SKM-1 (cell line): ENCODE measurements around the gene CFAP58.

Experiments
- DNase-seq: peaks from one replicate; lab custom pipeline; 2025; ENCODE audit not compliant: unreplicated experiment; lab: John Stamatoyannopoulos, UW

CFAP58 gene, protein sequence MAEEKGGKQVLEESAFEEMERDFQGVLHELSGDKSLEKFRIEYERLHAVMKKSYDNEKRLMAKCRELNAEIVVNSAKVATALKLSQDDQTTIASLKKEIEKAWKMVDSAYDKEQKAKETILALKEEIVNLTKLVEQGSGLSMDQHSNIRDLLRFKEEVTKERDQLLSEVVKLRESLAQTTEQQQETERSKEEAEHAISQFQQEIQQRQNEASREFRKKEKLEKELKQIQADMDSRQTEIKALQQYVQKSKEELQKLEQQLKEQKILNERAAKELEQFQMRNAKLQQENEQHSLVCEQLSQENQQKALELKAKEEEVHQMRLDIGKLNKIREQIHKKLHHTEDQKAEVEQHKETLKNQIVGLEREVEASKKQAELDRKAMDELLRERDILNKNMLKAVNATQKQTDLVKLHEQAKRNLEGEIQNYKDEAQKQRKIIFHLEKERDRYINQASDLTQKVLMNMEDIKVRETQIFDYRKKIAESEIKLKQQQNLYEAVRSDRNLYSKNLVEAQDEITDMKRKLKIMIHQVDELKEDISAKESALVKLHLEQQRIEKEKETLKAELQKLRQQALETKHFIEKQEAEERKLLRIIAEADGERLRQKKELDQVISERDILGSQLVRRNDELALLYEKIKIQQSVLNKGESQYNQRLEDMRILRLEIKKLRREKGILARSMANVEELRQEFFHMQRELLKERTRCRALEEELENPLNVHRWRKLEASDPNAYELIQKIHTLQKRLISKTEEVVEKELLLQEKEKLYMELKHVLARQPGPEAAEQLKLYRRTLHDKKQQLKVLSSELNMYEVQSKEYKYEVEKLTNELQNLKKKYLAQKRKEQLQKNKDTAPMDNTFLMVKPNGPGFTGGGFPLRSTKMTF

DNA sequence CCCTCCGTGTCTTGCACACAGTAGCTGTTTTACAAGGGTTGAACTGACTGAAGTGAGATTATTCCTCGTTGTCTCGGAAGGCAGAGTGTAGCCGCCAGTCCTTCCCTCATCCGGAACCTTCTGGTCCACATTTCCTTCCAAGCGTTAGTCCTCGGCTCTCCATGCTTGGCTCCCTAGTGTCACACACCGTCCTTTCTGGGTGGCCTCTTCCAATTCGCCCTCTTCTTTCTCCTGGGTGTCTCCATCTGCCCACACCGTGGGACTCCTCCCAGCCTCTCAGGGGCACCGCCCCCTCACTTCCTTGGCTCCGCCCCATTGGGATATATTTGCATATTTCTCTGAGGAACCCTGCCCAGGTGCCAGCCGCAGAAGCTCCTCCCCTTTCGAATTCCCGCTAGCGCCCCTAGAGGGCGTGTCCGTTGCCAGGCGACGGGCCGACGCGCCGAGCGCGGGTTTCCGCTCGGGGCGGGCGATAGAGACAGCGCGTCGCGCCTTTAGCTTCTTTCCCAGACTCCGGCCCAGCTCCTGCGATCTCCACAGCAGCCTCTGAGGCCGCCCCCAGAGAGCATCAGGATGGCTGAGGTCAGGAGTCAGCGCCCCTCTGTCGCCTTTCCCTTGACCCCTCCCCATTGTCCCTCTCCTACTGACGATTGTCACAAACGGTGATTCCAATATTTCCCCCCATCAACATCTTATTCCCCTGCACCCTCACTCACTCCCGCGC, at the start of gene CFAP58:
Gene CFAP58, plus strand, starts transcription at position 509 of the 724 bp plus-strand sequence. Its CDS starts 65 bp downstream, at position 574.
- DNase-seq: peak; percentile 21

DNA sequence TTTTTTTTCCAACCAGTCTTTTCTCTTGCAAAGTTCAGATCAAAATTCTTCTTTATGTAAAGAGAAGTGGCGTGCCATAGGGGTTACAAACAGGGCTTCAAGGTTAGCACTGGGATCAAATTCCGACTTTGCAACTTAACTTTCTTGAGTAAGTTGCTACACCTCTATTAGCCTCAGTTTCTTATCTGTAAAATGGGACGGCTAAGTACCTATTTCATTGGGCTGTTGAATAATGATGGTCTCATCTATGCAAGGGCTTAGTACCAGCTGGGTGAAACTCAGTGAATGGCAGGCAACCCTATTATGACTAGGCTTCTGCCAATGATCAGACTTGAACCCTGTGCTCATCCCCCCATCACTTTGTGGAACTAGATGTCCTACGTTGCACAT, 49.3 kb upstream of the CFAP58 start:
- DNase-seq: no peak

DNA sequence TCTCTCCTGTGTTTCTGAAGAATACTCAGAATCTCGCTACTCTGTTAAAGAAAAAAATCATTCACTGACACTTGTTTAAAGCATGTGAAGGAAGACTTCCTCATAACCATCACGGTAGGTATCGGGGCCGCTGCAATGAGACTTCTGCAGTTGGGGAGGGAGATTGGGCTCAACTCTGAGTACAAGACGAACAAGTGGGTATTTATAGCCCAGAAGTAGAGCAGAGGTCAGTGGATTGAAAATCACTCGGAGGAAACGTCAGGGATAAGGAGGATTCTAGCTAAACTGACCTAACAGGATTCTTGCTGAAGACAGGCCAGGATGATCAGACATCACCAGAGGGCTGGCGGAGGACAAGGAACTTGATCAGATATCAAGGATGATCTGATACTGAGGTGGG, 48.7 kb upstream of the CFAP58 start:
- DNase-seq: no peak

DNA sequence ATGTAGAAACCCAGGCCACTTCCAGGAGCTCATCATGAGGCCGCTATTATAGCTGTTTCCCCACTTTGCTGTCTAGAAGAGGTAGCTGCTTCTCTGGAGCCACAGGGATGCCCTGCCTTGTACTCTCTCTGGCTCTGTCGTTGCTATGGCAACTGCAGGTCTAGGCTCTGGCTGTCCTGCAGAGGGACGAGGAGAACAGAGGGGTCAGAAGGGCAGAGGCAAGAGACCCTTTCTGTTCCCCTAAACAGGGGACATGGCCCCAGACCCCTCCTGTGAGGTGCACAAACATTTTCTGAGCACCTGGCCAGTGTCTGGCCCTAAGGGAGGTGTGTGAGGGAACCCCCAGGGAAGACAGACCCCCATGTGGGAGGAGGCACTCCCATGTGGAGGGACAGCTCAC, 46.7 kb upstream of the CFAP58 start:
- no peak for DNase-seq

DNA sequence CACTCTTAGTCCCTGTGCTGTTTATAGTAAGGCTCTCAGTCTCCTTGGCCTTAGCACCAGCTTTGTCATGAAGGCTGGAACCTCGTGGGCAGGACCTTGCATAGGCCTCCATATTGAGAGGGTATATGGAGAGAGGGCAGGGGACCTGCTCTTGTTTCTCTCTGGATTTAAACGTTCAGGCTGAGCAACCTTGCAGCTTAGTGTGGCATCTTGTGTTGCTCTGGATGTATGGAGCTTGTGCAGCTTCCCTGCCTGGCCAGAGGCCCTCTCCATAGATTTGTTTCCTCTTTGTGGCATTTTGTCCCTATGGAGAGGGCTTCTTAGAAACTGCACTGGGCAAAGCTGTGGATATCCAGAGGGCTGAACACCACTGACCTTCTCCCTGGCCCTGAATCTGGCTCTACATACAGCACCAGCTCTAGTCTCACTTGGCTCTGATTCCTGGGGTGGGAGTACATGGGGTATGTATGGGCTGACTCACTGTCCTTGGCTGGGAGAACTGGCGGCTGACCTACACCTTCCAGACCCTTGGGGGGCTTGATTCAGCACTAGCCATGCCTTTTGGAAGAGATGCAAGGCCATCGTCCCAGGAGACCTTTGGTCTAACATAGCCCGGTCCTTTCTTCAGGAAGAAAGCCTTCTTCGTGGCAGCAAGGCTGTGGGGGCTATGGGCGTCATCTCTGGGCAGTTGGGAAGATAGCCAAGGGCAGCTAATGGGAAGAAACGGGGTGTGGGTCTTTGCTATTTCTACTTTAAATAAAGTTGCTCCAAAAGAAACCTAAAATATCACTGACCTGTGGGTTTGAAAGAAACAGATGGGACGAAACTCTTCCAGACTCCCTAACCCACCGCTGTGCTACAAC, 45.8 kb upstream of the CFAP58 start:
- DNase-seq: no peak

DNA sequence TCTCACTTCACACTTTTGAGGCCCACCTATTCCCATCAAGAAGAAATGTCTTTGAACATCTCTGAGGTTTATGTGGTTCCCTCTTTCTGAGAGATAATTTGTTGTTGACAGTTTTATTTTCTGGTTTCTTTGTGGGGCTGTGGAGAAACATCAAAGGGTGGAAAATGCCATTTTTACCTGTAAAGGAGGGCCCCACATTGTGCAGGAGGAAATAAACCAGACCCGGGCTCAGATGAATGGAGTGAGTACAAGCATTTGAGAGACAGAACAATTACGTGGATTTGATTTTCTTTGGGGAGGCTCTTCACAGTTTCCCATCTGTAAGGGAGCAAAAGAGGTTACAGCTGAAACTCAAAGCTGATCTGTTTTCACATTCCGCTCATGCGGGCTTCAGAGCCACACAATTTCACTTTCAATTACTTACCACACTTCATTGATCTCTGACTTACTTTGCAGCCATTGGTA, 45.2 kb upstream of the CFAP58 start:
- no peak for DNase-seq

DNA sequence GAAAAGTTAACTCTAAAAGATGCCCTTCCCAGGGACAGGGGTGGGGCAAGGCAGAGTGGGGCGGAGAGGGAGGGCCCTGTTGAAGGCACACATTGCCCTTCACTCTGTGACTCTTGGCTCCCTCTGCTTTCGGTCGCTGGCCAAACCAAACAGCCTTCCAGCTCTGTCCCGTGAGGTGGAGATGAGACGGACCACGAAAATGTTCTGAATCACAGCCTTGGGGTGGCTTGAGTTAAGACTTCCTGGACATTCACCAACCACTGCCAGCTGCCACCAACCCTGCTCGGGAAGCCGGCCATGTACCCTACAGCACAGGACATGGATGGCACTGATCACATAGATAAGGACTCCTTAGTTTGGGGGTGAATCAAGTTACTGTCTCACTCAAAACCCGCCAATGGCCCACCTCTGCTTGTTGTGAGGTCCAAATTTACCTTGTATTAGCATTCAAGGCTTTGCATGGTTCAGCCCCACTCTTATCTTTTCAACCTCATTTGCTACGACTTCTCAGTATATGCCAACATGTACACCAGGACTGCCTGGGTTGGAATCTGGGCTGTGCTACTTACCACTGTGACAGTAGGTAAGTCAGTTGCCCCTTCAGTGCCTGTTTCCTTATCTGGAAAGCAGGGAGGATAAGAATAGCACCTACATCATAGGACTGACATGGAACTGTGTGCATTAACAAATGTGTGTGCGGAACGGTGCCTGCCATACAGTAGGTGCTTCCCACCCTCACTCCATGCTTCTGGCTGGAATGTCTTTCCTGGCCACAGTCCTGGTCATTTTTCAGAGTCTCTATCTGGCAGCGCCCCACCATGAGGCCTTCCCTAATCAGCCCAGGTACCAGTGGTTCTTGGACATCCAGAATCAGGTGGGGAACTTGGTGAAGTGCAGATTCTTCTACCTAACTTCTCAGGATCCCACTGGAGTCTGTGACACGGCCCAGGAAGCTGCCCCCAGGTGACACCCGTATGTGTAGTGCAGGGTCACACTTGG, 43.4 kb upstream of the CFAP58 start:
- DNase-seq: no peak

DNA sequence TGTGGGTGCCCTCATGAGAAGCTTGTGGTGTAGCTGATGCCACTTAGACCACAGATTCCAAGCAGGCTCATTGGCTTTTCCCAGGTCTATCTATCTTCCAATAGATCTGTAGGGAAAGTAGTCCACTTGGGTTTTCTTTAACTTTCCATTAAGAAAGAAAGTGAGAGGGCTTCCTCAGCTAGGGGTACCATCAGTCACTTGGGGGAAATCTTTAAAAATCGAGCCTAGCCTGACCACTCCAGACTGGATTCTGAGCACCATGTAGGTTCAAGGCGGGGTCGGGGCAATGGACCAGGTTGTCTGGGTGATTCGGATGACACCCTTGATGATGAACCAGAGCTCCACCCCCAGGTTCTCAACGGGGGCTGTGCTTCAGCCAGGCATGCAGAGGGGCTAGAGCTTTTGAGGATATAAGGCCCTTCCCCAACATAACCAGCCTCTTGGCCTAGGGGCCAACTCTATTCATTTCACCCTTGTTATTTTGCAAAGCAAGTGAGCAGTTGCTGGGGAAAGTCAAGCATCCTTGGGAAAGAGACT, 42.4 kb upstream of the CFAP58 start:
- DNase-seq: no peak

DNA sequence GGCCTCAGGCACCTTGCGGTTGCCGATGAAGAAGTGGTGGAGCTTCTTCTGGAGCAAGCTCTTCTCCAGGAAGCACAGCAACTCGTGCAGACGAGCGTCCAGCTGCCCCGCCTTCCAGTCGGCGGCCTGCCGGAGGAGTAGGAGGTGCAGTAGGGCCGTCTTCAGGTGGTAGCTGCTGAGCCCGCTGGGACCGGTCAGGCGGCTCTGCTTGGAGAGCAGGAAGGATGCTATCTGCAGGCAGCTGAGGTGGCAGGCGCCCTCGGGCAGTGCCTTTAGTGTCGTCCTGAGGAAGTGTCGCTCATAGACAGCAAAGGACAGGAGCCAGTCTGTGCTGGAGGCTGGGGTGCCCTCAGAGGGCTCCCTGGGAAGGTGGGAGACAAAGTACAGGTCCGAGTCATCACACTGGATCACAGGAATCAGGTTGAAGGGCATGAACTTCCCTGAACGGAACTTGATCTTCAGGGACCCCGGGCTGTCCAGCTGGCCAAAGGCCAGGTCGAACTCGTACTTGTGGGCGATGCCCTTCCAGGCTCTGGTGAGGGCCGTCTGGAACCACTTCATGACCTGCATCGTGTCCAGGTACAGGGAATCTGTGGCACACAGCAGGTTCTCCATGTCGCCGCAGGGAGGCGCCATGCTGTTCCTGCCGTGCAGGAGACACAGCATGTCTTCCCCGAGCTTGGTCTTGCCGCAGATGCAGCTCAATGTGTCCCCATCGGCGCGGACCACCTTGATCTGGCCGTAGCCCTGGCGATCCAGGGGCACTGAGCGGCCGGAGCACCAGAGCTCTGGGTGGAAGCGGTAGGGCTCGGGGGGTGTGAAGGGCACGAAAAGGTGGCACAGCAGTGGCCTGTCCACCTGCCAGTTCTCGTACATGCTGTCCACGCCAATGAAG, 38.8 kb upstream of the CFAP58 start:
- DNase-seq: no peak

DNA sequence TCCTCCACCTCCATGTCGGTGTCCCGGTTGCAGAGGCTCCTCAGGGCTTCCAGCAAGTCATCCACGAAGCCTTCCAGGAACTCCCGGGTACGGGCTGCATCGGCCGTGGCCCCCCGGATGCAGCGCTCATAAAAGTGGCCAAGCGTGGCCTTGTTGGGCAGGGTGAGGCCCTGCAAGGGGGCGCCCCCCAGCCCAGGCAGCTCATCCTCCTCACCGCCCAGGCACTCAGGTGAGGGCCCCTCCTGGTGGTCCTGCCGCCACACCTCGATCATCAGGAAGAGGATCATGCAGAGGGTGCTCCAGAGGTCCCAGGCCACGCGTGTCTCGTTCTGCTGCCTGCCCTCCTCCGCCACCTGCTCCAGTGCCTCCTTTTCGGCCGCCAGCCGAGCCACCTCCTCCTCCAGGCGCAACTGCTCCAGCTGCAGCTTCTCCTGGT, 38.1 kb upstream of the CFAP58 start:
- no peak for DNase-seq

DNA sequence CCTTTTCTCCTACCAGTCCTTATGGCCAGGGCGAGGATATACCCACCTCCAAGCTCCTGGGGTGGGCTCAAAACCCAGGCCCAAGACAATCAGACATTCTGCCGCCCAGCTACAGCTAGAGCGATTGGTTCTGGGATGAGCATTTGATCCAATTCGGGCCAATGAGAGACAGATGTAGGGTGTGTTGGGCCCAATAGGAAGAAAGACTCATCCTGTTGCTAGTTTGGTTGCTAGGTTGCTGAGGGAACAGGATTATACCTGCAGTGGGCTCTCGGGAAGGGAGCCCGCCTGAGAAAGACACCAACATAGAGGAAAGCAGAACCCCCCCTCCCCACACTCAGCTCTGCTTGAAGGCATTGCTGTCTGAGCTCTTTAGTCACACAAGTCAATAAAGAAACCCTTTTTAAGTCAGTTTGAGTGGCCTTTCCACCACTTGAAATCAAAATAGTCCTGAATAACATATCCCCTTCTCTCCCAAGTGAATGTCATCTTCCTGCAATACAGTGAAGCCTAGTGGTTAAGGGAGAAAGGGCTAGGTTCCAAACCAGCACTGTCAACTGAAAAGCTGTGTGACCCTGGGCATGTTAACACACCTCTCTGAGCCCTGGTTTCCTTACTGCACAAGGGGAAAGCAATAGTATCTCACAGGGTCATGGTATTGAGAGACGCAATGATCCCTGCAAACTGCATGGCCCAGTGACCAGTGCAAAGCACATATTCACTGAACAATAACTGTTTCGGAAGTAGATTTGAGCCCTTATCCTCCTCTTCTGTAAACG, 37.1 kb upstream of the CFAP58 start:
- DNase-seq: no peak

DNA sequence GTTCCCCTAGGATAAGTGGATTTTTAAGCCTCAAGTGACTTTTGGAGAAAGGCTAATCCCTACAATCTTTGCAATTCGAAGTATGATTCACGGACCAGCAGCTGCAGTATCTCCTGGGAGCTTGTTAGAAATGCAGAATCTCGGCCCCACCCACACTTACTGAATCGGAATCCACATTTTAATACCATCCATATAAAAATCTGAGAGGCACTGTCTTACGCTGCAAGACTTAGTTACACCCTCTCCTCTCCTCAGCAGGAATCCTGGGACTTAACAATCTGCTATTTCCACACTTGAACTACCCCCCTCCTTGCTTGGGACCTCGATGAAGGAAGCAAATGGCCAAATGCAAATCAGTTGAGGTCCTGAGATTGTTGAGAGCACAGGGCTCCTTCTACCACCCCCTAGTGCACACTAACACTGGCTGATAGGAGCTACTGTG, 36.3 kb upstream of the CFAP58 start:
- DNase-seq: no peak

DNA sequence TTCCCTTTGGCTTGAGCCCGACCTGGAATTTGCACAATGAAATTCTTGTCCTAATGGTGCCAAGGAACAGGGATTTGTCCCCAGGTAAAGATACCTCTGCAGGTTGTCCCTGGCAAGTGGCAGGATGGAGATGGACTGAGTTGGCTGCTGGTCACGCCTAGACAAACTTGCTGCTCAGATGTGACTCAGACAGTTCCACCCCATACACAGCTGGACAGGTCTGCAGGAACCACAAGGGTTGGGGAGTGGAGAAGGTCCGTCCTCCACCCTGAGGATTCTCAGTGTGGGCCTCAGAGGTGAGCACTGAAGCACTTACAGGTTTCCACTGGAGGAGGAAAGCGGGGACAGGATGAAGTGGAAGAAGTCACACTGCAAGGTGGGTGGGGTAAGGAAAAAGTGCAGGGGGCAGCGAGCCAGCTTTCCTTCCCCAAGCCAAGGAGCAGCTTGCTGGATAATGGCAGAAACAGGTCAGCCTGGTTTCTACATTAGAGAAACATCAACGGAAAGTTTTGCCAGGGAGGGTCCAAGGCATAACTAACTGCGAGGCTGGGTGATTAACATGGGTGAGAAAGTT, 35.8 kb upstream of the CFAP58 start:
- no peak for DNase-seq

DNA sequence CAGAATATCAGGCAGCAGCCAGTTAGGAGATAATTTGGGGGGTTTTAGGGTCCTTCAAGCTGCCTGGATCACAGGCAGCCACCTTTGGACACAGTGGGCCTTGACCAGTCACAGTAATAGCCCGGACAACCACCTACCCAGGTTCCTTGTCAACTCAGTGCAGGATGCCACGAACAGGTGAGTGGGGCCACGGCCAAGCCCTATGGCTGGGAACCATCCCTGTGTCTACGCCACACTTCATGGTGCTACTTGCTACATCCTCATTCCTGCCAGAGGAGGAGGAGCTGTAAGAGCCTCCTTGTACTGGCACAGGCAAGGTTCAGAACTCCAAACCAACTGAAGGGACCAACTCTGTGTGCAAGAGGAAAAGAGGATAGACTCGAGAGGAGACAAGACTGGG, 35.3 kb upstream of the CFAP58 start:
- no peak for DNase-seq

DNA sequence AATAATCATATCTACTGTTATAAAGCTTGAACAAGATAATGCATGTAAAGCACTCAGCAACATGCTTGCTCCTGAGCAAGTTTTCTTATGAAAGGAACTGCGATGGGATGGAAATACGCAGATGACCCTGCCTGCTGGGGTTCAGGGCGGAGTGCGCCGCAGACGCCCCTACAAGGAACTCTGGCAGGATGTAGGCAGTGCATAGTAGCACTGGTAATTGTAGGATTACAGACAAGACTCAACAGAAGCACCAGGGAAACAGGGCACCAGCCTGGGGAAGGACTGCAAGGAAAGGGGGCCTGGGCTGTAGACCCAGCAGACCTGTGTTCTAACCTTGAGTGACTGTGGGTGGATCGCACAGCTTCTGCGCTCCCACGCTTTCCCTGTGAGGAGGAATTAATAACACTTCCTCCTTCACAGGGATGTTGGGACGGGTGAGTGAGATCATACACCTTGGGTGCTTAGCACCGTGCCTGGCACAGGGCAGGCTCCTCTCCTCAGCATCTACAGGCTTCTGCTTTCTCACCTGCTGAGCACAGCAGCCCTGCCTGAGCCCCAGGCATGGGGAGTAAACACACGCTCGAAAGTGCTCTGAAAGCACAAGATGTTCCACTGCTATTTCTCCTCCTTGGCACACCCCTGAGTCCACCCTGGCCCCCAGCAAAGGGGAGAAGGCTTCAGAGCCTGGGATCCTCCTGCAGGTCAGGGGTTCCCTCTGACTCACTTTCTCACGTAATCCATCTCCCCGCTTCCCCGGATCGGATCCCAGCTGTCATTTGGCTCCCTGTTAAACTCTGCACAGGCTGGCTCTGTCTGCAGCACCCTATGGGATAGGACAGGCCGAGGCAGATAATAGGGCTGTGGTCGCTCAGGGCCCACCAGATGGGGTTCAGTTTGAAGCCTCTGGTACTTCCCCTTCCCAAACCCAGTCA, 34.6 kb upstream of the CFAP58 start:
- no peak for DNase-seq

DNA sequence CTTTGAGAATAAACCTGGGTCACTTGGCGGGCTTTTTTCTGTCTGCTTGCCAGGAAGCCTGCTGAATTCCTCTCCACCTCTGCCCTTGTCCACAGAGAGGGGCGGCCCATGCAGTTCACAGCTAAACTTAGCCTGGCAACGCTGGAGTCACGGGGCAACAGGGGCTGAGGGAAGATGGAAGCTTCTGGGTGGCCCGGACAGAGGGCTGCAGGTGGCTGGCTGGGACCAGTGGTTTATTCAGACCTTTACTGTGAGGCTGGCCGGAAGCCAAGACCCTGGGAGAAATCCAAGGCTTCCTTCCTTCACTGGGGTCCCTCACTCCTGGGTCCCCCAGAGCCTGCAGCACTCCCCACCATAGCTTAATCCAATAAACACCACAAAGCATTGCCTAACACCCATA, 32.4 kb upstream of the CFAP58 start:
- DNase-seq: no peak
